Thymus (tissue), 11 donors: ENCODE measurements around the gene CCS. TPM values are rescaled to one million over a fixed set of nuclear protein-coding genes. Genes with fewer than 3 reads are reported as not detected.

ENCODE experiments used
- DNase-seq, 9 donors: peaks; one replicate each; pipeline ENCODE4 v3.0.0-alpha.2; 2013; ENCODE audit warnings: low spot score in 9 of 9, low read depth in 6 of 9, missing footprints in 1 of 9
- H3K27ac ChIP-seq, 2 donors: one replicate each; pipeline ENCODE4 v1.5.1; 2013; ENCODE audit warnings: control low read depth in 1 of 2, low read depth in 1 of 2, low read length in 1 of 2, mild to moderate bottlenecking in 1 of 2, moderate library complexity in 1 of 2
- H3K27me3 ChIP-seq, 2 donors: one replicate each; pipeline ENCODE4 v1.5.1; 2013; ENCODE audit warnings: low read length in 1 of 2; ENCODE audit not compliant: control insufficient read depth in 2 of 2, insufficient read depth in 1 of 2
- H3K36me3 ChIP-seq, 2 donors: one replicate each; pipeline ENCODE4 v1.5.1; 2013; ENCODE audit warnings: low read length in 1 of 2, mild to moderate bottlenecking in 1 of 2, moderate library complexity in 1 of 2; ENCODE audit not compliant: control insufficient read depth in 2 of 2, insufficient read depth in 2 of 2
- H3K4me1 ChIP-seq, 2 donors: one replicate each; pipeline ENCODE4 v1.5.1; 2013; ENCODE audit warnings: low read length in 2 of 2; ENCODE audit not compliant: control insufficient read depth in 2 of 2, insufficient read depth in 2 of 2
- H3K4me3 ChIP-seq, 2 donors: one replicate each; pipeline ENCODE4 v1.5.1; 2013; ENCODE audit warnings: low read length in 2 of 2, control low read depth in 1 of 2, mild to moderate bottlenecking in 1 of 2
- H3K9me3 ChIP-seq, 2 donors: one replicate each; pipeline ENCODE4 v1.5.1; 2013; ENCODE audit warnings: low read length in 1 of 2, mild to moderate bottlenecking in 1 of 2; ENCODE audit not compliant: control insufficient read depth in 2 of 2, insufficient read depth in 1 of 2
- WGBS: extraction: QIAGEN DNeasy Blood & Tissue Kit; methylation state at CpG from one replicate; pipeline ENCODE4 v1.1.7; 2013; 5-methylcytosine and 5-hydroxymethylcytosine counted together
- polyA plus RNA-seq: library from polyadenylated mRNA; stranded (reverse); fragments of 200-250 nt; gene quantifications from one replicate; pipeline ENCODE4 v1.2.3, GENCODE V29; 2013
- total RNA-seq: library from RNA; stranded (reverse); fragments of 120-200 nt; gene quantifications from one replicate; pipeline ENCODE4 v1.2.4, GENCODE V29; 2013
- donor health status: healthy.

The CCS gene
- total and polyA plus RNA-seq, 2 donors = 33.9 to 173 TPM

GRCh38 chr11:66625752-66626149 lies 32.8 kb downstream of the CCS start:
- H3K9me3 ChIP-seq = no peaks in the 10 kb centered on the region
- H3K4me1 ChIP-seq = peaks cover 3 to 4% of the 10 kb centered on the region in 2 donors
- WGBS = 97% methylated on average over 9 of the region's 9 CpGs

GRCh38 chr11:66626382-66626781 lies 33.4 kb downstream of the CCS start:
- H3K36me3 ChIP-seq = peaks cover 80 to 94% of the 10 kb centered on the region in 2 donors
- H3K4me1 ChIP-seq = peaks cover 0 to 1% of the 10 kb centered on the region in 2 donors

More at GRCh38 chr11:66625752-66626149, 32.8 kb downstream of the CCS start:
- peaks cover 80 to 99% of the 10 kb centered on the region in 2 donors for H3K36me3 ChIP-seq
- no peaks in the 10 kb centered on the region for H3K27me3 ChIP-seq
- no peak overlapping the region for H3K4me3 ChIP-seq
- DNase-seq = no peak
- no peak overlapping the region for H3K27ac ChIP-seq

GRCh38 chr11:66626926-66627325 lies 33.9 kb downstream of the CCS start:
- Histone ChIP-seq H3K9me3 (no peaks in the 10 kb centered on the region), H3K27me3 (no peaks in the 10 kb centered on the region), H3K27ac (no peak overlapping the region), H3K4me1 (no peaks in the 10 kb centered on the region), H3K4me3 (no peak overlapping the region), H3K36me3 (peaks cover 80 to 91% of the 10 kb centered on the region in 2 donors)
- no peak for DNase-seq
- WGBS = 95% methylated on average over 7 of the region's 7 CpGs

More at GRCh38 chr11:66626382-66626781, 33.4 kb downstream of the CCS start:
- DNase-seq = no peak
- Histone ChIP-seq H3K4me3 (no peak overlapping the region), H3K9me3 (no peaks in the 10 kb centered on the region), H3K27me3 (no peaks in the 10 kb centered on the region), H3K27ac (no peak overlapping the region)
- 98% methylated on average over 25 of the region's 25 CpGs for WGBS

- Histone ChIP-seq H3K27me3 (no peaks in the 10 kb centered on the region), H3K36me3 (peaks cover 73 to 90% of the 10 kb centered on the region in 2 donors), H3K4me1 (no peaks in the 10 kb centered on the region), H3K4me3 (no peak overlapping the region), H3K9me3 (no peaks in the 10 kb centered on the region), H3K27ac (no peak overlapping the region)
- DNase-seq = no peak
- WGBS = 98% methylated on average over 7 of the region's 7 CpGs
These were observed 35.1 kb downstream of the CCS start for GRCh38 chr11:66628061-66628603.

- 100% methylated on average over 2 of the region's 2 CpGs for WGBS
- H3K27me3 ChIP-seq = no peaks in the 10 kb centered on the region
- H3K27ac ChIP-seq = no peak overlapping the region
- DNase-seq = no peak
- no peaks in the 10 kb centered on the region for H3K9me3 ChIP-seq
- peaks cover 65 to 89% of the 10 kb centered on the region in 2 donors for H3K36me3 ChIP-seq
- no peak overlapping the region for H3K4me3 ChIP-seq
- H3K4me1 ChIP-seq = no peaks in the 10 kb centered on the region
These were observed 36.4 kb downstream of the CCS start for GRCh38 chr11:66629356-66629755.

- Histone ChIP-seq H3K4me1 (peaks cover 0 to 3% of the 10 kb centered on the region in 2 donors), H3K27me3 (no peaks in the 10 kb centered on the region), H3K27ac (no peak overlapping the region), H3K36me3 (peaks cover 40 to 87% of the 10 kb centered on the region in 2 donors), H3K9me3 (peaks cover 0 to 3% of the 10 kb centered on the region in 2 donors), H3K4me3 (no peak overlapping the region)
- DNase-seq = no peak
- 97% methylated on average over 6 of the region's 6 CpGs for WGBS
These were observed 38.9 kb downstream of the CCS start for GRCh38 chr11:66631883-66632282.

GRCh38 chr11:66632952-66633351 lies 40.0 kb downstream of the CCS start:
- 96% methylated on average over 2 of the region's 2 CpGs for WGBS
- H3K36me3 ChIP-seq = peaks cover 32 to 78% of the 10 kb centered on the region in 2 donors
- H3K4me1 ChIP-seq = peaks cover 7 to 13% of the 10 kb centered on the region in 2 donors

GRCh38 chr11:66636411-66636810 lies 43.4 kb downstream of the CCS start:
- Histone ChIP-seq H3K36me3 (peaks cover 24 to 66% of the 10 kb centered on the region in 2 donors), H3K9me3 (peaks cover 0 to 3% of the 10 kb centered on the region in 2 donors), H3K4me1 (peaks cover 24 to 36% of the 10 kb centered on the region in 2 donors), H3K27me3 (no peaks in the 10 kb centered on the region), H3K27ac (no peak overlapping the region), H3K4me3 (no peak overlapping the region)
- DNase-seq = no peak
- WGBS = 96% methylated on average over 3 of the region's 3 CpGs

More at GRCh38 chr11:66632952-66633351, 40.0 kb downstream of the CCS start:
- H3K4me3 ChIP-seq = no peak overlapping the region
- no peak overlapping the region for H3K27ac ChIP-seq
- H3K27me3 ChIP-seq = no peaks in the 10 kb centered on the region
- DNase-seq = no peak
- peaks cover 0 to 3% of the 10 kb centered on the region in 2 donors for H3K9me3 ChIP-seq

GRCh38 chr11:66637557-66638176 lies 44.7 kb downstream of the CCS start:
- Histone ChIP-seq H3K36me3 (peaks cover 29 to 71% of the 10 kb centered on the region in 2 donors), H3K27me3 (no peaks in the 10 kb centered on the region), H3K4me3 (peak overlapping the region; percentile 57 to 88), H3K9me3 (peaks cover 0 to 3% of the 10 kb centered on the region in 2 donors), H3K4me1 (peaks cover 31 to 43% of the 10 kb centered on the region in 2 donors), H3K27ac (peak overlapping the region; percentile 75 to 91)
- WGBS = 72% methylated on average over 12 of the region's 12 CpGs
- DNase-seq = no peak
